ENCODE measurements around the gene LEMD3. TPM values are rescaled to one million over a fixed set of nuclear protein-coding genes. Genes with fewer than 3 reads are reported as not detected.

LEMD3 gene
- total RNA-seq: 10 to 100 TPM; 67.1 to 68.8 TPM
- 30.9 TPM for polyA plus RNA-seq (2013, experiment 1 of 2)
- 37.3 TPM for polyA plus RNA-seq (2013, experiment 2 of 2)
- 42.4 to 164 (median 103) reads per million in 172 experiments for total RNA-seq

- H3K27me3 Mint-ChIP-seq: peaks cover 7% of the 10 kb centered on the region
- peak within 1 kb of the TSS; percentile 99 for H3K4me3 Mint-ChIP-seq
- H3K9me3 Mint-ChIP-seq: no peaks in the 10 kb centered on the region
- CTCF ChIA-PET: interaction anchor here (0.9 to 2.3 kb wide), 5 partner anchors 14 to 1000 kb away, joined by 3 to 8 read pairs (median 3); partner anchors contain the start of gene TMBIM4
- peak within 1 kb of the TSS; percentile 99 for H3K27ac Mint-ChIP-seq
- Histone ChIP-seq H3K9me3 (ENCODE audit: control insufficient read depth in 1 of 2, insufficient read depth in 1 of 2, low read length in 2 of 2) (no peaks in the 10 kb centered on the region), H3K4me1 (ENCODE audit: insufficient read depth, low read length) (peaks cover 24% of the 10 kb centered on the region), H3K27me3 (ENCODE audit: control insufficient read depth in 1 of 2, insufficient read depth in 2 of 2, low read length in 2 of 2) (no peaks in the 10 kb centered on the region), H3K27ac (ENCODE audit: low read depth in 1 of 2, low read length in 2 of 2) (peak within 1 kb of the TSS; percentile 83 to 88), H3K4me3 (ENCODE audit: low read length) (peak within 1 kb of the TSS; percentile 74), H3K36me3 (ENCODE audit: insufficient read depth, low read length) (no peaks in the 10 kb centered on the region)
- POLR2A ChIA-PET: interaction anchor here (0.6 to 3.7 kb wide), 21 partner anchors 10 to 1119 kb away, joined by 3 to 42 read pairs (median 5); partner anchors contain the start of genes KICS2, LLPH, TMBIM4 and WIF1
- no peak for TF ChIP-seq CTCF (IDR thresholded peaks at IDR 0.05)
- intact Hi-C loops (cut with DNase I, micrococcal nuclease): loop anchor here (5.0 to 10.0 kb wide), 8 partner anchors 38 to 1135 kb away; partner anchors contain the start of genes GNS (in 1 of the 2), HELB (in 1 of the 2), KICS2 (in 1 of the 2) and LLPH (in 1 of the 2)
- peaks cover 24% of the 10 kb centered on the region for H3K4me1 Mint-ChIP-seq (ENCODE audit: low read depth)
- ATAC-seq (ENCODE audit: poor library complexity): peak; percentile 90
- DNase-seq: peak; percentile 88 to 98 (median 94)
- peaks cover 38% of the 10 kb centered on the region for H3K36me3 Mint-ChIP-seq (ENCODE audit: low read depth)
Observed at GRCh38 chr12:65169320-65170208, at the start of gene LEMD3. Gene LEMD3 (plus strand): TSS chr12:65169583. CDS start chr12:65169597, 14 bp downstream.

DNA sequence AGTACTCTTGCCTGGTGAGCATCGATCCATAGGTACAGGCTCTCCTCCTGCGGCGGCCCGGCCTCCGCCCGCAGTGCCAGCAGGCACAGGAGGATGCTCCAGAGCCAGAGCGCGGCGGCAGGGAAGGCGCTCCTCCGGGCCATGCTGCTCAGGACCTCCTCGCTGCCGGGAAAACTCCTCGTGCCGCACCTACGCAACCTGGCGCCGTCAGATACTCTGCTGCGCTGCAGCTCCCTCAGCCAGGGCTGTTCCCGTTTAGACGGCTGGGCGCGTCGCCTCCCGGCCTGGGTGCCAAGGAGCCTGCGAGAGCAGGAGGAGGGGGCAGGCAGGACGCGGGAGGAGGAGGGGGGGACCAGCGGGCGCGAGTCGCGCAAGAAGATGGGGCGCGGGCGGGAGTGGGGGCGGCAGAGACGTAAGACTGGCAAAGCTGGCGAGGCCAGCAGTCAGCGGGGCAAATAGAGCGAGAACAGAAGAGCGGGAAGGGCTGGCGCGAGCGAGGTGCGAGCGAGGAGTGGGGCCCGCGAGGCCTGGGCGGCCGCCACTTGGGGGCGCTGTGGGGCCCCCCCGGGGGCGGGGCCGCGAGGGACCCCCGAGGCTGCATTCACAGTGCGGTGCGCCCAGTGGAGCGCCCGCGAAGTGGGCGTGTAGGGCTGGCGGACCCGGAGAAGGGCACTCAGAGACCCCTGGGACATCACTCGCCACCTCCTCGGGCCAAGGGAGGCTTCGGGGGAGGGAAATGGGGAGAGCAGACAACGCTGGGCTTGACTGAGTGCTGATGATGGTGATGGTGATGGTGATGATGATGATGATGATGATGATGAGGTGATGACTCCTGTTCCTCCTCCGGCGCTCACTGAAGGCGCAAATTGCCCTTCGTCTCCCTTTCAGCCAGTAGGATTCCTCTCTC, 48.1 kb upstream of the LEMD3 start, which contains the start of gene WIF1:
Gene WIF1 (minus strand): TSS at position 257 of the 907 bp plus-strand sequence. CDS start 114 bp downstream, at position 143.
- peaks cover 12% of the 10 kb centered on the region for H3K4me1 ChIP-seq (ENCODE audit: insufficient read depth, low read length)
- peaks cover 56% of the 10 kb centered on the region for H3K27me3 Mint-ChIP-seq
- TF ChIP-seq CTCF (IDR thresholded peaks at IDR 0.05): no peak
- peak within 1 kb of the TSS; percentile 11 for H3K4me3 ChIP-seq (ENCODE audit: low read length)
- no peaks in the 10 kb centered on the region for H3K36me3 Mint-ChIP-seq (ENCODE audit: low read depth)
- no peaks in the 10 kb centered on the region for H3K9me3 Mint-ChIP-seq
- DNase-seq (peak in 4 of 14 experiments; percentile 3 to 33 (median 8)), ATAC-seq (ENCODE audit: poor library complexity) (peak; percentile 37)
- POLR2A ChIA-PET: interaction anchor here (1.8 kb wide), 1 partner anchor 48 kb away, joined by 4 read pairs; the partner anchor contains the start of gene LEMD3
- H3K36me3 ChIP-seq (ENCODE audit: insufficient read depth, low read length): no peaks in the 10 kb centered on the region
- intact Hi-C loops (cut with DNase I, micrococcal nuclease): no loop called here
- no peak within 1 kb of the TSS for H3K27ac ChIP-seq (ENCODE audit: low read depth in 1 of 2, low read length in 2 of 2)
- no peaks in the 10 kb centered on the region for H3K4me1 Mint-ChIP-seq (ENCODE audit: low read depth)
- peaks cover 26 to 67% of the 10 kb centered on the region in 2 experiments for H3K27me3 ChIP-seq (ENCODE audit: control insufficient read depth in 1 of 2, insufficient read depth in 2 of 2, low read length in 2 of 2)
- H3K9me3 ChIP-seq (ENCODE audit: control insufficient read depth in 1 of 2, insufficient read depth in 1 of 2, low read length in 2 of 2): peaks cover 0 to 9% of the 10 kb centered on the region in 2 experiments
- H3K4me3 Mint-ChIP-seq: peak within 1 kb of the TSS; percentile 39
- H3K27ac Mint-ChIP-seq: no peak within 1 kb of the TSS
- CTCF ChIA-PET: no interaction called here
